A549 (cell line): ENCODE measurements around the gene PRR18.

Experiments used
- CEBPB ChIP-seq, 2 experiments: fragments of >200 bp in 1 of 2; sonication (Bioruptor Twin) in 1 of 2; formaldehyde crosslinking in 1 of 2; IDR thresholded peaks; 2 replicates each; pipeline ENCODE4 v1.6.1; 2012 to 2016
- HOXA7 ChIP-seq: fragments of 250-450 bp; sonication (Bioruptor Pico); IDR thresholded peaks from 2 replicates; pipeline ENCODE4 v1.5.0; 2020; ENCODE audit warnings: mild to moderate bottlenecking, moderate library complexity
- JUN ChIP-seq, 2 experiments: fragments of >200 bp; sonication (Bioruptor Twin); formaldehyde crosslinking; IDR thresholded peaks; 2 replicates in 1 of 2; 3 replicates in 1 of 2; pipeline ENCODE4 v1.6.1; 2016 to 2017
- TF ChIP-seq, protein P1 (sequence below): fragments of 200-600 bp; sonication (generic); IDR thresholded peaks from 2 replicates; pipeline ENCODE4 v1.6.1; 2016; ENCODE audit warnings: antibody characterized with exemption, mild to moderate bottlenecking, moderate library complexity
- TF ChIP-seq, protein P2 (sequence below): fragments of >200 bp; sonication (Bioruptor Twin); formaldehyde crosslinking; IDR thresholded peaks from 3 replicates; pipeline ENCODE4 v1.5.1; 2016

- TF ChIP-seq, protein P1, sequence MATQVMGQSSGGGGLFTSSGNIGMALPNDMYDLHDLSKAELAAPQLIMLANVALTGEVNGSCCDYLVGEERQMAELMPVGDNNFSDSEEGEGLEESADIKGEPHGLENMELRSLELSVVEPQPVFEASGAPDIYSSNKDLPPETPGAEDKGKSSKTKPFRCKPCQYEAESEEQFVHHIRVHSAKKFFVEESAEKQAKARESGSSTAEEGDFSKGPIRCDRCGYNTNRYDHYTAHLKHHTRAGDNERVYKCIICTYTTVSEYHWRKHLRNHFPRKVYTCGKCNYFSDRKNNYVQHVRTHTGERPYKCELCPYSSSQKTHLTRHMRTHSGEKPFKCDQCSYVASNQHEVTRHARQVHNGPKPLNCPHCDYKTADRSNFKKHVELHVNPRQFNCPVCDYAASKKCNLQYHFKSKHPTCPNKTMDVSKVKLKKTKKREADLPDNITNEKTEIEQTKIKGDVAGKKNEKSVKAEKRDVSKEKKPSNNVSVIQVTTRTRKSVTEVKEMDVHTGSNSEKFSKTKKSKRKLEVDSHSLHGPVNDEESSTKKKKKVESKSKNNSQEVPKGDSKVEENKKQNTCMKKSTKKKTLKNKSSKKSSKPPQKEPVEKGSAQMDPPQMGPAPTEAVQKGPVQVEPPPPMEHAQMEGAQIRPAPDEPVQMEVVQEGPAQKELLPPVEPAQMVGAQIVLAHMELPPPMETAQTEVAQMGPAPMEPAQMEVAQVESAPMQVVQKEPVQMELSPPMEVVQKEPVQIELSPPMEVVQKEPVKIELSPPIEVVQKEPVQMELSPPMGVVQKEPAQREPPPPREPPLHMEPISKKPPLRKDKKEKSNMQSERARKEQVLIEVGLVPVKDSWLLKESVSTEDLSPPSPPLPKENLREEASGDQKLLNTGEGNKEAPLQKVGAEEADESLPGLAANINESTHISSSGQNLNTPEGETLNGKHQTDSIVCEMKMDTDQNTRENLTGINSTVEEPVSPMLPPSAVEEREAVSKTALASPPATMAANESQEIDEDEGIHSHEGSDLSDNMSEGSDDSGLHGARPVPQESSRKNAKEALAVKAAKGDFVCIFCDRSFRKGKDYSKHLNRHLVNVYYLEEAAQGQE, result no peak
- TF ChIP-seq JUN (IDR thresholded peaks at IDR 0.05), result no peak
- TF ChIP-seq CEBPB (IDR thresholded peaks at IDR 0.05), result no peak
- TF ChIP-seq, protein P2, sequence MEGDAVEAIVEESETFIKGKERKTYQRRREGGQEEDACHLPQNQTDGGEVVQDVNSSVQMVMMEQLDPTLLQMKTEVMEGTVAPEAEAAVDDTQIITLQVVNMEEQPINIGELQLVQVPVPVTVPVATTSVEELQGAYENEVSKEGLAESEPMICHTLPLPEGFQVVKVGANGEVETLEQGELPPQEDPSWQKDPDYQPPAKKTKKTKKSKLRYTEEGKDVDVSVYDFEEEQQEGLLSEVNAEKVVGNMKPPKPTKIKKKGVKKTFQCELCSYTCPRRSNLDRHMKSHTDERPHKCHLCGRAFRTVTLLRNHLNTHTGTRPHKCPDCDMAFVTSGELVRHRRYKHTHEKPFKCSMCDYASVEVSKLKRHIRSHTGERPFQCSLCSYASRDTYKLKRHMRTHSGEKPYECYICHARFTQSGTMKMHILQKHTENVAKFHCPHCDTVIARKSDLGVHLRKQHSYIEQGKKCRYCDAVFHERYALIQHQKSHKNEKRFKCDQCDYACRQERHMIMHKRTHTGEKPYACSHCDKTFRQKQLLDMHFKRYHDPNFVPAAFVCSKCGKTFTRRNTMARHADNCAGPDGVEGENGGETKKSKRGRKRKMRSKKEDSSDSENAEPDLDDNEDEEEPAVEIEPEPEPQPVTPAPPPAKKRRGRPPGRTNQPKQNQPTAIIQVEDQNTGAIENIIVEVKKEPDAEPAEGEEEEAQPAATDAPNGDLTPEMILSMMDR, result no peak
- TF ChIP-seq HOXA7 (CRISPR knock-in tag), result no peak
Measured at GRCh38 chr6:166314454-166314853, 6.3 kb upstream of the PRR18 start.
